ENCODE measurements around the gene ITM2C. TPM values are rescaled to one million over a fixed set of nuclear protein-coding genes. Genes with fewer than 3 reads are reported as not detected.

The ITM2C gene
- total and polyA plus RNA-seq, 9 of the 15 experiments (the other 6 are each of a cell fraction or from before 2014, with no cell fraction given) = 0.49 to 58.8 (median 21.5) TPM

- TF ChIP-seq CXXC5 (CRISPR knock-in tag; IDR thresholded peaks at IDR 0.05) = no peak
- no peak for TF ChIP-seq HDAC1 (IDR thresholded peaks at IDR 0.05)
- no peak for TF ChIP-seq POLR2G (IDR thresholded peaks at IDR 0.05; ENCODE audit: low read depth, low read length)
- no peak for TF ChIP-seq PHB (CRISPR knock-in tag; IDR thresholded peaks at IDR 0.05)
- no peak for TF ChIP-seq ZNF778 (CRISPR knock-in tag; IDR thresholded peaks at IDR 0.05)
- TF ChIP-seq ZNF780A (CRISPR knock-in tag; IDR thresholded peaks at IDR 0.05) = no peak
- no peak for TF ChIP-seq SIN3A (IDR thresholded peaks at IDR 0.05; ENCODE audit: borderline replicate concordance in 2 of 2, control insufficient read depth in 1 of 2, low read depth in 2 of 2, low read length in 2 of 2)
- no peak overlapping the region for H3K4me2 ChIP-seq (ENCODE audit: insufficient read depth, low read length)
- H3K9me1 ChIP-seq (ENCODE audit: control insufficient read depth, insufficient read depth, low read length) = no peaks in the 10 kb centered on the region
- H2AFZ ChIP-seq (ENCODE audit: low read depth, low read length) = no peak overlapping the region
- peaks cover 6% of the 10 kb centered on the region in 2 experiments; a peak in 3 of 5 replicates for H3K4me1 ChIP-seq (replicated peaks in 1 of 2; ENCODE audit: control insufficient read depth in 2 of 2, insufficient read depth in 2 of 2, low read length in 2 of 2)
- no peaks in the 10 kb centered on the region for H3K9me3 ChIP-seq (replicated peaks; ENCODE audit: control insufficient read depth, insufficient read depth, low read depth, low read length)
- no peak overlapping the region for H3K9ac ChIP-seq (ENCODE audit: insufficient read depth in 1 of 2, low read depth in 2 of 2, low read length in 2 of 2)
- H3K79me2 ChIP-seq (ENCODE audit: control insufficient read depth, insufficient read depth, low read length) = no peaks in the 10 kb centered on the region
- FAIRE-seq = no peak
- ChIA-PET CTCF (ENCODE audit: low intra/inter-chr PET ratio) (interaction anchor here (0.6 kb wide), 1 partner anchor 498 kb away, joined by 3 read pairs; no protein-coding TSS in a partner anchor), POLR2A (interaction anchor here (0.6 kb wide), 1 partner anchor 185 kb away, joined by 3 read pairs; no protein-coding TSS in a partner anchor)
- intact Hi-C loops (cut with micrococcal nuclease) = loop anchor here (10.0 kb wide), 1 partner anchor 154 kb away; the partner anchor contains the start of gene PSMD1
- in situ Hi-C loops (cut with MboI) = no loop called here
- no peaks in the 10 kb centered on the region for H3K36me3 ChIP-seq (ENCODE audit: control insufficient read depth, insufficient read depth, low read length)
- WGBS (ENCODE audit: insufficient coverage, low coverage, missing lambda C conversion rate) = 0% methylated on average over 3 of the region's 5 CpGs
- H3K4me3 ChIP-seq = no peak overlapping the region
- no TSS peak for BruUV-seq (replicated peaks)
- no peak for ATAC-seq
- no peak for DNase-seq (ENCODE audit: extremely low read depth in 1 of 4, low spot score in 3 of 4)
- no peaks in the 10 kb centered on the region for H4K20me1 ChIP-seq (replicated peaks; ENCODE audit: control insufficient read depth, insufficient read depth, low read length)
- no peak overlapping the region for H3K27ac ChIP-seq (ENCODE audit: extremely low read depth, low read depth, low read length)
- peaks cover 6 to 23% of the 10 kb centered on the region in 2 experiments; a peak in 4 of 5 replicates for H3K27me3 ChIP-seq (ENCODE audit: control insufficient read depth in 2 of 2, insufficient read depth in 2 of 2, low read length in 2 of 2)
Observed at GRCh38 chr2:230901006-230901405, 36.3 kb downstream of the ITM2C start.
